AG04449 (cell line): ENCODE data around the gene ATP10D.

Experiments
- CTCF ChIA-PET: fragments of 350-600 bp; formaldehyde crosslinking; extraction: SDS; loops from one replicate; lab custom pipeline; 2021; ENCODE audit warnings: antibody characterized with exemption; lab: Yijun Ruan, JAX
- POLR2A ChIA-PET: fragments of 400-600, 350-600 bp; formaldehyde crosslinking; extraction: SDS; loops from one replicate; lab custom pipeline; 2020; ENCODE audit warnings: antibody characterized with exemption, inconsistent platforms; lab: Yijun Ruan, JAX
- DNase-seq: peaks from one replicate; pipeline ENCODE4 v3.0.0-alpha.2; 2010; ENCODE audit warnings: low read depth, low spot score
- H3K4me3 ChIP-seq: 2 replicates; pipeline ENCODE4 v1.5.1; 2011; ENCODE audit warnings: low read depth, mild to moderate bottlenecking, control low read depth, low read length
- TF ChIP-seq, protein P1 (sequence below): IDR thresholded peaks from one replicate; pipeline ENCODE4 v1.5.1; 2011; ENCODE audit warnings: mild to moderate bottlenecking, moderate library complexity, low read length, control low read depth, inconsistent platforms; ENCODE audit not compliant: insufficient read depth; ENCODE audit errors: missing control alignments

ATP10D gene

DNA sequence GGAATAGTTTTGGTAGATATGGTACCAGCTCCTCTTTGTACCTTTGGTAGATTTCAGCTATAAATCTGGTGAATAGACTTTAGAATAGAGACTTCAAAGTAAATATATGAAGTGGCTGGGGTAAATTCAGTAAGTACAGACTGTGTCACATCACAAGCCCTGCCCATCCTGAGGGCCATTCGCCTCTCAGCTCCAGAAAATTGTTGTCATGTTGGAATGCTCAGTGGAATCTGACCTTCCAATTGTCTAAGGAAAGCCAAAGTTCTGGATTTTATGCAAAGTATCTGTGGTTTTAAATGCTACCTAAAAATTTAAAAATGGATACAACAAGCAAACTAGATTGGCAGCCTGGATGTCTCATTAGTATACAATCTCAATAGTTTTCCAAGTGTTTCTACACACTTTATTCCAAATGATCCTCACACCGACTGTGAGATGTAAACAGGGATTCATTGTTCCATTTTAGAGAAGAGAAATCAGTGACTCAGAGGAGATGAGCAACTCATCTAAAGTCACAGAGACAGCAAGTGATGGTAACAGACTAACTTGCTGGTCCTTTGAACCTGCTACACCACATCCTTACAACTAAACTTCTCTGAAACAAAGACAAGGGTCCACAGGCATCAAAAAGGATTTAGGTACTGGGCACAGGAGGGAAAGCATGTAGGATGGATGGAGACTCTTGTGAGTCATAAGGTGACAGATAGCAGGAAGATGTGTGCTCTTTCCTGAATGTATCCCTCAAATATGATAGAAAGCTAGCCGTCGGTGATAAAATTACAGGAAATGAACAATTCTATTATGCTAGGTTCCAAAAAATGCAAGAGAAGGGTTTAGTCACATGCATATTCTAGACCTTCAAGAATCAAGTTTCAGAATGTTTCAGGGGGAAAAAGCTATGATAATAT, 127.3 kb downstream of the ATP10D start:
- no peak for DNase-seq
- ChIA-PET POLR2A (no interaction called here), CTCF (interaction anchor here (0.8 kb wide), 1 partner anchor 10 kb away, joined by 3 read pairs; no protein-coding TSS in a partner anchor)
- TF ChIP-seq, protein P1, sequence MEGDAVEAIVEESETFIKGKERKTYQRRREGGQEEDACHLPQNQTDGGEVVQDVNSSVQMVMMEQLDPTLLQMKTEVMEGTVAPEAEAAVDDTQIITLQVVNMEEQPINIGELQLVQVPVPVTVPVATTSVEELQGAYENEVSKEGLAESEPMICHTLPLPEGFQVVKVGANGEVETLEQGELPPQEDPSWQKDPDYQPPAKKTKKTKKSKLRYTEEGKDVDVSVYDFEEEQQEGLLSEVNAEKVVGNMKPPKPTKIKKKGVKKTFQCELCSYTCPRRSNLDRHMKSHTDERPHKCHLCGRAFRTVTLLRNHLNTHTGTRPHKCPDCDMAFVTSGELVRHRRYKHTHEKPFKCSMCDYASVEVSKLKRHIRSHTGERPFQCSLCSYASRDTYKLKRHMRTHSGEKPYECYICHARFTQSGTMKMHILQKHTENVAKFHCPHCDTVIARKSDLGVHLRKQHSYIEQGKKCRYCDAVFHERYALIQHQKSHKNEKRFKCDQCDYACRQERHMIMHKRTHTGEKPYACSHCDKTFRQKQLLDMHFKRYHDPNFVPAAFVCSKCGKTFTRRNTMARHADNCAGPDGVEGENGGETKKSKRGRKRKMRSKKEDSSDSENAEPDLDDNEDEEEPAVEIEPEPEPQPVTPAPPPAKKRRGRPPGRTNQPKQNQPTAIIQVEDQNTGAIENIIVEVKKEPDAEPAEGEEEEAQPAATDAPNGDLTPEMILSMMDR = no peak
- H3K4me3 ChIP-seq = no peak overlapping the region

DNA sequence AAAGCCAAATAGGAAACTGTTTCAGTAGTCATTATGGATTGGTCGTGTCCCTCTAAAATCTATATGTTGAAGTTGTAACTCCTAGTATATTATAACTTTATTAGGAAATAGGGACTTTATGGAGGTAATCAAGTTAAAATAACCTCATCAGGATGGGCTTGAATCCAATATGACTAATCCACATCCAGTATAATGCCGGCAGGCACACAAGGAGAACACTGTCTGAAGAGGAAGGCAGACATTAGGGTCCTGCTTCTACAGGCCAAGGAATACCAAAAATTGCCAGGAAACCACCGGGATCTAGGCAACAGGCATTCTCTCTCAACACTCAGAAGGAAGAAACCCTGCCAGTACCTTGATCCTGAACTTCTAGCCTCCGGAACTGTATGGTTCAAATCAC, 130.3 kb downstream of the ATP10D start:
- ChIA-PET POLR2A (interaction anchor here (0.7 kb wide), 1 partner anchor 10 kb away, joined by 3 read pairs; no protein-coding TSS in a partner anchor), CTCF (interaction anchor here (1.3 kb wide), 1 partner anchor 221 kb away, joined by 3 read pairs; no protein-coding TSS in a partner anchor)
- H3K4me3 ChIP-seq = no peak overlapping the region
- TF ChIP-seq, protein P1 = no peak
- no peak for DNase-seq

DNA sequence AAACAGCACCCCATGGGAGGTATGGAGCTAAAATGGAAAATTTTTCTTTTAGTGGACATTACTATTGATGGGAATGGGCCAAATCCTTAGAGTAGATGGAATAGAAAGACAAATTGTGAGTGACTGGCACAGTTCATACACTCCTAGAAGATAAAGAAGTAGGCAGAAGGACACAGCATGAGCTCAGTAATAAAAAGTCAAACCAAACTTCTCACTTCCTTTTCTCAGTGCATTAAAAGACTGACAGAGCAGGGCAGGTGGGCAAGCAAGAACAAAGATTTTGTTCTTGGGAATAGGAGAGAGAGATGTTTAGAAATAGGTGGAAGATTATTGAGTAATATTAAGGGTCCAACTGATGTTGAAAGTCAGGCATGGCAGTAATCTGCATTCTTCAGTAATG, 132.5 kb downstream of the ATP10D start:
- DNase-seq = no peak
- CTCF ChIA-PET = interaction anchor here (0.6 to 1.2 kb wide), 2 partner anchors 45 to 54 kb away, joined by 3 to 5 read pairs; no protein-coding TSS in a partner anchor
- TF ChIP-seq, protein P1 = no peak

DNA sequence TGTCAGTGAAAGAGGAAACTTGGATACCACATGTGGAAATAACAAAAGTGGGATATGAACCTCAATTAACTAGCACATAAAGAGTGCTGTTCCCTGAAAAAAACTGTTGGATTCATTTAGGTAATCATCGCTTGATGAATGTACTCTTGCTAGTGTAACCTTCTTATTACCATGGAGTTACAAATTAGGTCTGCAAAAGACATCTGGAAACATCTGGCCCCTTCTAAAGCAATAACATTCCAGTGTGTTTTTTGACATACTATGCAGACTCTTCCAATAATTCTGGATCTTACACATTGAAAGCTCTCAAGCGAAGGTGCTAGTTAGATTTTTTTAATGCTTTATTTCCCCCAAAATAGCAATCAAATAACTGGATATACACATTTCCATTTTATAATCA, 134.6 kb downstream of the ATP10D start:
- DNase-seq = no peak
- ChIA-PET POLR2A (no interaction called here), CTCF (interaction anchor here (1.4 kb wide), 1 partner anchor 12 kb away, joined by 3 read pairs; no protein-coding TSS in a partner anchor)
- TF ChIP-seq, protein P1 = no peak
- no peak overlapping the region for H3K4me3 ChIP-seq

More for the DNA sequence above, 132.5 kb downstream of the ATP10D start:
- H3K4me3 ChIP-seq = no peak overlapping the region
- POLR2A ChIA-PET = no interaction called here

DNA sequence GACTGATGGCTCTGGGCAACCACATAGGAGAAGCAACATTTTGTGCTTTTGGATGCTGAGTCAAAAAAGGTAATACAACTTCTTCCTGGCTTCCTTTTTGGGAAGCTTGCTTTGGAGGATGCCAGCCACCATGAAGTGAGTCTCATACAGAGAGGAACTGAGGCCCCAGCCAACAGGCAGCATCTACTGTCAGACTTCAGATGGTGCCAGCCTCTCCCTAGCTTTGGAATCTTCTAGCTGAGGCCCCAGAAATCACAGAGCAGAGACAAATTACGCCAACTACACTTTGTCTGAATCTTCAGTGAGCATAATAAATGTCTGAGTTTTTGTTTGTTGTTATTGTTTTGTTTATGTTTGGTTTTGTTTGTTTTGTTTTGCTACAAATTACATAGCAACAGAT, 136.1 kb downstream of the ATP10D start:
- TF ChIP-seq, protein P1 = no peak
- CTCF ChIA-PET = interaction anchor here (1.4 kb wide), 1 partner anchor 13 kb away, joined by 3 read pairs; no protein-coding TSS in a partner anchor
- POLR2A ChIA-PET = no interaction called here
- no peak overlapping the region for H3K4me3 ChIP-seq
- no peak for DNase-seq

DNA sequence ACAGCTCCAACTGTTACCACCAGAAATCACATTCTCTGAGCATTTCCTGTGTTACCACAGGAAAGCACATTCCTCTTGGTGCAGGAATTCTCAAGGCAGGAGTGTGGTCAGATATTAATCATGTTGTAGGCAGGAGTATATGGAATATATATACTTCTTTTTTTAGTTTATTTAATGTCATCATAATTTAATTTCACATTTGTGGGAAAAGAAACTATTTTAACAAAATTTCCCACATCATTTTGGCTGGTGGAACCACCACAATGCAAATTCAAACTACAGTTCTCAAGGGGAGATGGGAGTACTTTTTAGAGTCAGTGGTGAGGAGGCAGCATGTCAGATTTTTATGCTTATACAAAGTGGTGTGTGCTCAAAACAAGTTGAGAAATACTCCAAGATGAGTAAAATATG, 139.0 kb downstream of the ATP10D start:
- ChIA-PET POLR2A (no interaction called here), CTCF (no interaction called here)
- no peak overlapping the region for H3K4me3 ChIP-seq
- DNase-seq = peak; percentile 82
- TF ChIP-seq, protein P1 = no peak
